ENCODE results near the gene DOK3. TPM values are rescaled to one million over a fixed set of nuclear protein-coding genes. Genes with fewer than 3 reads are reported as not detected.
A peak's percentile ranks its signal among the peaks of the same experiment; 100 is the strongest.

The DOK3 gene
- total and polyA plus RNA-seq, 2 of the 13 experiments (the other 11 are each of a cell fraction or from before 2014, with no cell fraction given) = 1.4 to 1.5 TPM

DNA sequence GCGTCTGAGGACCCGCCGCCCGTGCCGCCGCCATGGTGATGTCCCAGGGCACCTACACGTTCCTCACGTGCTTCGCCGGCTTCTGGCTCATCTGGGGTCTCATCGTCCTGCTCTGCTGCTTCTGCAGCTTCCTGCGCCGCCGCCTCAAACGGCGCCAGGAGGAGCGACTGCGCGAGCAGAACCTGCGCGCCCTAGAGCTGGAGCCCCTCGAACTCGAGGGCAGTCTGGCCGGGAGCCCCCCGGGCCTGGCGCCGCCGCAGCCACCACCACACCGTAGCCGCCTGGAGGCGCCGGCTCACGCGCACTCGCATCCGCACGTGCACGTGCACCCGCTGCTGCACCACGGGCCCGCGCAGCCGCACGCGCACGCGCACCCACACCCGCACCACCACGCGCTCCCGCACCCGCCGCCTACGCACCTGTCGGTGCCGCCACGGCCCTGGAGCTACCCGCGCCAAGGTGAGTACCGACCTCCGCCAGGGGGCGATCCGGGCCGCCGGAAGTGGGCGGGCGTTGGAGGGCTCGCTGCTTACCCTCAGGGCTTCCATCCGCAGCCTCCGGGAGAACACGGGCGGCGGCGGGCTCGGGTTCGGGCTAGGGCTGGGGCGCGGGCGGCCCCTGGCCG lies 54.5 kb downstream of the DOK3 start (continued):
- no peak; the same call in none of the 2 replicates for TF ChIP-seq THAP8 (CRISPR knock-in tag; IDR thresholded peaks at IDR 0.05; ENCODE audit: borderline replicate concordance)
- no peak for TF ChIP-seq GABPA (IDR thresholded peaks at IDR 0.05; ENCODE audit: low read depth, low read length)
- TF ChIP-seq GABPA (CRISPR knock-in tag; IDR thresholded peaks at IDR 0.05; ENCODE audit: low read depth) = peak; percentile 87
- no peak for TF ChIP-seq JARID2 (CRISPR knock-in tag; IDR thresholded peaks at IDR 0.05; ENCODE audit: insufficient replicate concordance)
- no peak for TF ChIP-seq BRD4 (CRISPR knock-in tag; IDR thresholded peaks at IDR 0.05)
- TF ChIP-seq, protein P1, sequence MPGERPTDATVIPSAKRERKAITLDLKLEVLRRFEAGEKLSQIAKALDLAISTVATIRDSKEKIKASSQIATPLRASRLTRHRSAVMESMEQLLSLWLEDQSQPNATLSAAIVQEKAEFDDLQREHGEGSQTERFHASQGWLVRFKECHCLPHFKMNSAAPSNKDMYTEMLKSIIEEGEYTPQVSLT (CRISPR knock-in tag; IDR thresholded peaks at IDR 0.05; ENCODE audit: borderline replicate concordance, low read depth) = no peak
- peak; percentile 16 for TF ChIP-seq DBP (CRISPR knock-in tag; IDR thresholded peaks at IDR 0.05; ENCODE audit: not compliant biosample characterization)
- TF ChIP-seq ZNF800 (CRISPR knock-in tag; IDR thresholded peaks at IDR 0.05) = no peak
- peak; percentile 95 for TF ChIP-seq GABPB1 (CRISPR knock-in tag; IDR thresholded peaks at IDR 0.05)
- TF ChIP-seq JUN (CRISPR knock-in tag; IDR thresholded peaks at IDR 0.05) = 0 out of 2 replicates have a peak, but pooled peaks have one; percentile 46
- 0 out of 2 replicates have a peak, but pooled peaks have one; percentile 68 for TF ChIP-seq ZNF136 (CRISPR knock-in tag; IDR thresholded peaks at IDR 0.05; ENCODE audit: low read depth)
- TF ChIP-seq CENPT (CRISPR knock-in tag; IDR thresholded peaks at IDR 0.05; ENCODE audit: low read depth) = peak; percentile 12; the same call in 1 of the 2 replicates
- TF ChIP-seq, protein P2, sequence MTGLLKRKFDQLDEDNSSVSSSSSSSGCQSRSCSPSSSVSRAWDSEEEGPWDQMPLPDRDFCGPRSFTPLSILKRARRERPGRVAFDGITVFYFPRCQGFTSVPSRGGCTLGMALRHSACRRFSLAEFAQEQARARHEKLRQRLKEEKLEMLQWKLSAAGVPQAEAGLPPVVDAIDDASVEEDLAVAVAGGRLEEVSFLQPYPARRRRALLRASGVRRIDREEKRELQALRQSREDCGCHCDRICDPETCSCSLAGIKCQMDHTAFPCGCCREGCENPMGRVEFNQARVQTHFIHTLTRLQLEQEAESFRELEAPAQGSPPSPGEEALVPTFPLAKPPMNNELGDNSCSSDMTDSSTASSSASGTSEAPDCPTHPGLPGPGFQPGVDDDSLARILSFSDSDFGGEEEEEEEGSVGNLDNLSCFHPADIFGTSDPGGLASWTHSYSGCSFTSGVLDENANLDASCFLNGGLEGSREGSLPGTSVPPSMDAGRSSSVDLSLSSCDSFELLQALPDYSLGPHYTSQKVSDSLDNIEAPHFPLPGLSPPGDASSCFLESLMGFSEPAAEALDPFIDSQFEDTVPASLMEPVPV (CRISPR knock-in tag; IDR thresholded peaks at IDR 0.05) = peak; percentile 96
- TF ChIP-seq AHR (CRISPR knock-in tag; IDR thresholded peaks at IDR 0.05) = no peak
- TF ChIP-seq, protein P3, sequence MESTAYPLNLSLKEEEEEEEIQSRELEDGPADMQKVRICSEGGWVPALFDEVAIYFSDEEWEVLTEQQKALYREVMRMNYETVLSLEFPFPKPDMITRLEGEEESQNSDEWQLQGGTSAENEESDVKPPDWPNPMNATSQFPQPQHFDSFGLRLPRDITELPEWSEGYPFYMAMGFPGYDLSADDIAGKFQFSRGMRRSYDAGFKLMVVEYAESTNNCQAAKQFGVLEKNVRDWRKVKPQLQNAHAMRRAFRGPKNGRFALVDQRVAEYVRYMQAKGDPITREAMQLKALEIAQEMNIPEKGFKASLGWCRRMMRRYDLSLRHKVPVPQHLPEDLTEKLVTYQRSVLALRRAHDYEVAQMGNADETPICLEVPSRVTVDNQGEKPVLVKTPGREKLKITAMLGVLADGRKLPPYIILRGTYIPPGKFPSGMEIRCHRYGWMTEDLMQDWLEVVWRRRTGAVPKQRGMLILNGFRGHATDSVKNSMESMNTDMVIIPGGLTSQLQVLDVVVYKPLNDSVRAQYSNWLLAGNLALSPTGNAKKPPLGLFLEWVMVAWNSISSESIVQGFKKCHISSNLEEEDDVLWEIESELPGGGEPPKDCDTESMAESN (CRISPR knock-in tag; conservative IDR thresholded peaks at IDR 0.05) = peak; percentile 97
- TF ChIP-seq HOXD1 (CRISPR knock-in tag; IDR thresholded peaks at IDR 0.05) = no peak
- no peak; the same call in 1 of the 2 replicates for TF ChIP-seq ZSCAN20 (CRISPR knock-in tag; IDR thresholded peaks at IDR 0.05; ENCODE audit: borderline replicate concordance)
- TF ChIP-seq MBNL3 (CRISPR knock-in tag; conservative IDR thresholded peaks at IDR 0.05) = no peak
- 0 out of 2 replicates have a peak, but pooled peaks have one; percentile 36 for TF ChIP-seq ZNF543 (CRISPR knock-in tag; IDR thresholded peaks at IDR 0.05)
- no peak for TF ChIP-seq ZBTB20 (CRISPR knock-in tag; IDR thresholded peaks at IDR 0.05; ENCODE audit: borderline replicate concordance, low read depth)
- TF ChIP-seq ZNF790 (CRISPR knock-in tag; IDR thresholded peaks at IDR 0.05; ENCODE audit: borderline replicate concordance) = peak; percentile 79; the same call in 1 of the 2 replicates
- no peak for TF ChIP-seq ZNF572 (CRISPR knock-in tag; IDR thresholded peaks at IDR 0.05)
- no peak for TF ChIP-seq ZMYM2 (CRISPR knock-in tag; IDR thresholded peaks at IDR 0.05)
